DLD1 (cell line): ENCODE data around the gene NTSR1.

Experiments
- in situ Hi-C: cut with HindIII; loops from 2 replicates; pipeline ENCODE4 v1.10.0; 2017; ENCODE audit warnings: low sequenced_read_pairs

The NTSR1 gene

DNA sequence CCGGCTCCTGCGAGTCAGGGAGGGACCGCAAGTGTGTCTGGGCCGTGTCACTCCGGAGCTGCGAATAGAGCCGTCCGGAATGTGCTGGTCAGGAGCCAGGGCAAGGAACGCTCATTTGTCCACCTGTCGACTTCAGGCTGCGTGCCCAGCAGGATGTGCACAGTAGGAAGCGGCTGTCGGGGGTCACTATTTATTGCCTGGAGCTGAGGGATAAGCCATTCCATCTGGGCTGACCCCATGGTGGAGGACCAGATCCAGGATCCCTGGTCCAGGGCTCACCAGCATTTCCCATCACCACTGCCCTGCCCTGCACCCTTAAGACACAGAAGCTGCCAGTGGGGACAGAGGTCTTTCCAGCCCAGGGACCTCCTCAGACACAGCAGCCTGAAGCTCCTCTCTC is 14.7 kb downstream of the NTSR1 start:
- in situ Hi-C loops: no loop called here

DNA sequence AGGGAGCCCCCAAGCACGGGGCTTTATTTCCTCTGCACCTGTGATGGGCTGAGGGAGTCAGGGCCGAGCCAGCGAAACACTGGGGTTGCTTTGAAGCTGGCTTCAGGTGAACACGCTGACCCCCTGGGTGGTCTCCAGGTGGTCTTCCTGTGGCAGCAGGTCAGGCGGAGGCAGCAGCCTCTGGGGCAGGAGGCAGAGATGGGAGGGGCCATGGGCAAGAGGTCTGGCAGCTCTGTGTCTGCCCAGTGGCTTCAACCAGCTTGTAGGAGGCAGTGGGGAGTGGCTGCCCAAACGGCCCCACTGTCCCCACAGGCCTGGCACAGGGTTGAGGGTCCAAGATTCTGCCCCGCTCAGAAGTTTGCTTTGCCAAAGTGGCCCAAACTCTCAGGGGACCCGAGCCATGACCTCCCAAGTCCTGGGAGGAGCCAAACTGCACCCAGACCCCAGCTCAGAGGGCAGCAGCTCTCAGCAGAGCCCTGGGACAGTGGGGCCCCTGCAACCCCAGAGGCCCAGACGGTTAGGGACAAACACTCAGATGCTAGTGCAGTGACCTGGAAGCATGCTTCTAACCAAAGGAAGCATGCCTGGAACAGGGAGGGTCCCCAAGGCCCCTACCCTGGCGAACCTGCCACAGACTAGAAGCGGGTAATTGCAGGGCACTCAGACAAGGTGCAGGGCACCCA is 15.3 kb downstream of the NTSR1 start:
- in situ Hi-C loops: no loop called here

DNA sequence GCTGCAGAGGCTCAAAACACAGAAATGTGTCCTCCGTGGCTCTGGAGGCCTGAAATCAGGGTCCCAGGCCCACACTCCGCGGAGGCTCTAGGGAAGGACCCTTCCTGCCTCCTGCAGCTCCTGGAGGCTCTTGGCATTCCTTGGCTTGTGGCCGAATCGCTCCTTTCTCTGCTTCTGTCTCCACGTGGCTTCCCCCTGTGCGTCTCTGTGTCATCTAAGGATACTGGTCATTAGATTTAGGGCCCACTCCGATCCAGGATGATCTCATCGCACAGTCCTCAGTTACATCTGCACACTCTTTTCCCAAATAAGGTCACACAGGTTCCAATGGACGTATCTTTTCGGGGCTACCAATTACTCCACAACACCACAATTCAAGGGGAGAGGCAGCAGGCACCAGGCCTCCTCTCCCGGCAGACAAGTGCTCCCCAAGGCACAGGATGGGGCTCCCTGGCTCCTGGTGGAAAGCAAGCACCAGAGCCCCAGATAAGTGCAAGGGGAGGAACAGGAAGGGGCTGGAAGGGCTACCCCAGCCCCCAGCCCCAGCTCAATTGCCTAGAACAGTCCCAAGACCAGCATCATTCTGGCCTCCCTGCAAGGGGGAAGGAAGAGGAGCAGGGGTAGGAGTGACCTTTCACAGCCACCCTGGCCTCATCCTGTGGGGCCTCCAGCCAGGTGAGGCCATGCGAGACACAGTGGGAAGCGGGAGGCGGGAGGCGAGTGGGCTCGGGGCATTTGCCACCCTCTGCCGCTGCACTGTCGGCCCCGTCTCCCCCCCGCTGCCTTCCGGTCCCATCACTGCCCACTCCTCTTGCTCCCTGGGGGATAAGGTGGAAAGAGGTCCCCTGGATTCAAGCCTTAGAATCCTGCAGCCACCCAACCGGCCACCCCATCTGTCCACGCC is 16.3 kb downstream of the NTSR1 start:
- in situ Hi-C loops: no loop called here

DNA sequence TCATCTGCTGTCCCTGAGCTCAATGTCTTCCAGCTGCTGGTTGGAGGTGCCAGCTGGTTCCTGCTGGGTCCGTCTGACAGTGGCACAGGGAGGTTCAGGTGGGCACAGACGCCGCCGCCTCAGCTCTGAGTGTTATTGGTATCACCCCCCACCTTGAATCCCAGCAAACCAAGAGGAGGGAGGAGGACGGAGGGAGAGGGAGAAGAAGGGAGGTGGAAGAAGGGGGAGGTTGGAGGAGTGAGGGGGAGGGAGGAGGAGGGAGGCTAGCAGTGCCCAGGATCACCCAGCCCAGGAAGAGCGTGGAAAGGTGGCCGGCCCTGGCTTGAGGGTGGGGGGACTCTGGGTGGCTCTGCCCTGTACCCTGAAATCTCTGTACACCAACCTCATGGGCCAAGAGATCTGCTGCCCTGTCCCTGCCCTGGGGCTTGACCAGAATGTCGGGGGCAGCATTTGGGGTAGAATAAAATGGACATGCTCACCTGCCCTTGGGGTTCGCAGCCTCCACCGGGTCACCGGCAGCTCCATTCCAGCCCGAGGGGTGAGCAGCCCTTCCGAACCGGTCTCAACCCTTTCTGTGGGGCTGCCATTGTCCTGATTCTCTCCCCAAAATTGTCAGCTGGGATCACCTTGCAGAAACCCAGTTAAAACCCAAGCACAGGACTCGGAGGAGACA is 17.1 kb downstream of the NTSR1 start:
- in situ Hi-C loops: no loop called here

DNA sequence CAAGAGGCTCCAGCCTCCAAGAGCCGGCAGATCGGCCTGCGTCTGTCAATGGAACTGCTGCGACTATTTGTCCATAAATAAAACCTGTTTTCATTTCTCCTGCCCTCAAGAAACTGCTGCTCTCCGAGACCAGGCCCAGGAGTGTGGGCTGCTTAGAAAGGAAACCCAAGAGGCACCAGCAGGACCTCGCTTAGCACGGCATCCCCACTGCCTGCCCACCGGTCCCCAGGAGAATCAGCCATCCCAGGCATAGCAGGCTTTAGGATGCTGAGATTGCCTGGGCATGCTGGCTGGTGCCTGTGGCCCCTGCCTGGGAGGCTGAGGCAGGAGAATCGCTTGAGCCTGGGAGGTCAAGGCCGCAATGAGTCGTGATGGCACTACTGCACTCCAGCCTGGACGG is 17.6 kb downstream of the NTSR1 start:
- in situ Hi-C loops: no loop called here

DNA sequence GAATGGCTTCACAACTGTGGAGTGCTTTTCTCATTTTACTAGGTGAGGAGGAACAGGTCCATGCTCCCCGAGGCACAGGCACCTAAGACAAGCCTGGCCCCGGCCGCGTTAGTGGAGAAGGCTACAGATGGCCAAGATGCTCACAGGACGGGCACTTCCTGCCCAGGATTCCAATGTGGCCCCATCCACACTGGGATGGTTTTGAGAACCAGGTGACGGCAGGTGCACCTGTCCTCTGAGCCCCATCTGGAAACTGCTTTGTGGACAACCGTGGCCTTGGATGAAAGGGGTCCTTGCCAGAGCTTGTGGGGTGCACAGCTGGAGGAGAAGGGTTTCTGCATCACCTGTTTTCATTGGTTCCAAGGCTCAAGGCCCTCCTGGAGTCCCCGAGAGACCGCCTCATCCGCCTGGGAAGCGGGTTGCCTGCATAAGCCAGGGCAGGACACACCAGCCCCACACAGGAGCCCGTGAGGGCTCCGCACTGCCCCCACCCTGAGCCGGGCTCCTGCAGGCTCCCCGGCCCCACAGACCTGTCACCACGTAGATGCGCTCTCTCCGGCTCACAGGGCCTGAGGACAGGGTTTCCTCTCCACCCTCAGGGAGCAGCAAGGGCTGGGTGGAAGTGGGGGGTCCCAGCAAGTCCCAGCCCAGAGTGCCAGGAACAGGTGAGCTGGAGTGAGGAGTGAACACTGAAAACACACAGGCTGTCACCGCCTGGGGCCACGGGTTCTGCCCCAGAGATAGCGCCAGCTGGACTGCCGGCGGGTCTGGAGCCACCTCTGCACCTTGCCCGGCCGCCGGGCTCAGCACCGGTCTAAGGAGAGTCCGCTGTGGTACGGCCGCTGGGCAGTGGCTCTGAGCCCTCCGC is 18.3 kb downstream of the NTSR1 start:
- in situ Hi-C loops: no loop called here

DNA sequence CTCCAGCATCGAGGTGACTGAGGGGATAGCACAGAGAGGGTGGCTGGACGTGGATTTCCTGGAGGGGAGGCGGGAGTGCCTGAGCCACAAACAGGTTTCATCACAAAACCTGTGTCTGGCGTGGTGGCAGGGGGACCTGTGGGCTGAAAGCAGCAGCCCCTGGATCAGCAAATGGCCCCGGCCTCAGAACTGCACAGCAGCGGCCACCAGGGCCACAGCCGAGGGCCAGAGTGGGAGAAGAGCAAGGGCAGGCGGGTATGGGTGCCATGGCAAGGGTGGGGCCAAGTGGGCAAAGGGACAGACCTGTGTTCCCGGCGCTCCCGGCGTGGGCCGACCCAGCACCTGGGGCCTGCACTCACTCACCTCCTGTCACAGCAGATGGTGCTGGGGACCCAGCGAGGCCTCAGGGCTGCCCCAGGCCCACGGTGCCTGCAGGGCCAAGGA is 19.0 kb downstream of the NTSR1 start:
- in situ Hi-C loops: no loop called here

DNA sequence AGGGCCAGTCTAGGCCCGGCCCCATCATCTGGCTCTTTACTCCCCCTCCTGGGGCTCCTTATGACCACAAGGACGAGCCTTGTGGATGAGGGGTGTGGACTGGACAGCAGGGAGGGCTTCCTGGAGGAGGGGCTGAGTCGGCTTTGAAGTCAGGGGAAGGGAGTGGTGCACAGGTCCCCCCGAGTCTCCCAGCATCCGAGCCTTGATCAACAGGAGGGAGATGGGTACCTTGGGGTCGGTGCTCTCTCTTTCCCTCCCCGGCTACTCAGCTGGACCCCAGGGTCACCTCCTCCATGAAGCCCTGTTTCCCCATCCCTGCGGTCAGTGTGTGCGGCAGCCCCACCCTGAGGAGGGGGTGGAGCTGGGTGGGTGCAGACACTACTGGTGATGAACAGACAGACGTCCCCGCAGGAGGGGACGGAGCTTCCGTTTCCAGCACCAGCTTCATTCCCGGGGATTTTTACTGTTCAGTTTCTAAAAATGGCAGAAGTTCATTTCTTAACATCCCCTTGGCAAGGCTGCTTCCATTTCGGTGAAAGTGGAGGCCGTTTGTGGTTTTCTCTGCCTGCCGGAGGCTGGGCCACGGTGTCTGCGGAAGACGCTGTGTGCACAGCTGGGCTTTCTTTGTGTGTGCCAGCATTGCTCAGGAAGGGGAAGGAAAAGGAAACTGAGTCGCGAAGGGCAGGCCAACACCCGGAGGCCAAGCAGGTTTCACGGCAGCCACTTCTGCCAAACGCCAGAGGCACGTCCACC is 19.6 kb downstream of the NTSR1 start:
- in situ Hi-C loops: no loop called here

DNA sequence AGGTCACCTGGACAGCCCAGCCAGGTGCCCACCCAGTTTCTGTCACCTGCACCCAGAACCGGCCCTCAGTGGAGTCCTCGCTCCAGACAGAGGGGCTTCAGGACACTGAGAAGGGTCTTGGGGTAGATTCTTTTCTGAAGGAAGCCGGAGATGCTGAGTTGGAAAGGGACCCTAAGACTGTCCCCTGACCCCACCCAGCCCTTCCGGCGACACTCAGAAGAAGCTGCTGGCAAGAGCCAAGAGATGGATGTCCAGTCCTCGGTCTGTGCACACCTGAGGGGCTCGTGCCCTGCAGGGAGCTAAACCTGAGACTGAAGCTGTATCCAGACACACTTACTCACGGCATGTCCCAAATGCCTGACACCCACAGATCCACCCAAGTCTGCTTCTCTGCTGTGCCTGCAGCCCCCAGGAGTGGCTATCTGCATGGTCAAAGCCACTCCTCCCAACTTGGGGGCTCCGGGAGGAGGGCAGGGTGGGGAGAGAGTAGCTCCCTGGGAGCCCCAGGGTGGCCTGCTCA is 20.2 kb downstream of the NTSR1 start:
- in situ Hi-C loops: no loop called here

DNA sequence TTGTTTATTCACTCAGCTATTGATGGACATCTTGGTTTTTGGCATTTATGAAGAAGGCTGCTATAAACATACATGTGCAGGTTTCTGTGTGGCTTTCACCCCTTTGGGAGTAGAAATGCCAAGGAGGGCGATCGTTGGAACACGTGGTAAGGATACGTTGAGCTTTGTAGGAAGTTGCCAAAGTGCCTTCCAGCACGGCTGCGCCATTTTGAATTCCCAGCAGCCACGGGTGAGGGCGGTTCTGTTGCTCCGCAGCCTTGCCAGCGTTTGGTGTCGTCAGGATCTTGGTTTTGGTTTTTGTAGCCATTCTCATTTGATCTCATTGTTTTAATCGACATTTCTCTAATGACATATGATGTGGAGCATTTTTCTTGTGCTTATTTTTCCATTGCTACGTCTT is 21.8 kb downstream of the NTSR1 start:
- in situ Hi-C loops: no loop called here

DNA sequence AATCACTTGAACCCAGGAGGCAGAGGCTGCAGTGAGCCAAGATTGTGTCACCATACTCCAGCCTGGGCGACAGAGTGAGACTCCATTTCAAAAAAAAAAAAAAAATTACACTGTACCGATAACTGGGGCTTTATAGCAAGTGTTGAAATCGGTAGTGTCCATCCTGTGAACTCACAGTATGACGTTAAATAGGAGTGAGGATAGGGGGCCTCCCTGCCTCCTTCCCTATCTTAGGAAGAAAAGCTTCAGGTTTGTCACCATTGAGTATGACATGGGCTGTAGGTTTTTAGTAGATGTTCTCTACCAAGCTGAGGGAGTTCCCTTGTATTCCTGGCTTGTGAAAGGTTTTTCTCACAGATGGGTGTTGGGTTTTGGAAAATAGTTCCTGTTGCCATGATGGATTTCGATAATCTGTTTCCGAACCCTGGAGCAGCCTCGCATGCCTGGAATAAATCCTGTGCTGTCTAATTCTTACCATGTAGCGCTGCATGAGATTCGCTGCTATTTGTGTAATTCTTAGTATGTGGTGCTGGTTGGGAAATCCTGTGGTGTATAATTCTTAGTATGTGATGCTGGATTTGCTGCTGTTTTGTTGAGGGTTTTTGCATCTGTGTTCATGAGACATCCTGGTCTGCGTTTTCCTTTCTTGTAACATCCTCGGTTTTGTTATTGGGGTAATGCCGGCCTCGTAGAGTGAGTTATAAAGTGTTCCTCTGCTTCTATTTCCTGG is 23.6 kb downstream of the NTSR1 start:
- in situ Hi-C loops: no loop called here

DNA sequence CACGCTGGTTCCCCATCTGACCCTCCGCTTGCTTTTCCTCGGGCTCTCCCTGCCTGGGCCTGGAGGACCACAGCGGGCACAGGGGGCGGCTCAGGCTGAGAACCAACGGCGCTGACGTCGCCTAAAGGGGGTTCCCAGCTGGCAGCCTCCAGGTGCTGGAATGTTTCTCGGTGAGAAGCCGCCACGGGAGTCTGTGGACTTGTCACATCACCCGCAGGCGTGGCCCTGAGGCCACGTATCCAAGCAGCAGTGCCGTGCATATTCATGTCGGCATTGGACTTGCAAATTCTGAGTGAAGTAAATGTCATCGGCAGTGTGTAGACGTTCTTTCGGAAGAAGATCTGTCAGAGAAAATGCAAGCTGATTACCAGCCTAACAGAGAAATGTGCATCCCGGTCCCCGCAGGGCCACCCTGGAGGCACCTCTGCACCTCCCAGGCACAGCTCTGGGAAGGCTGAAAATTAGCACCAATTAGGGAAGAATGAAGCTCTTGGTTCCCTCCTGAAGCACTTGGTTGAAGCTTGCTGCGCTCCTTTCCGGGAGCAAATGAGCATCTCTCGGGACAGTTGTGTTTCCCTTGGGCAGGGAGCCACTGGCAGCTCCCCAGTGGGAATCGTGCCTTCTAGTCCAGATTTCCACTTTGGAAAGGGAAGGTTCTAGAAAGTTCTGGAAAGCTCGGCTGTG is 24.3 kb downstream of the NTSR1 start:
- in situ Hi-C loops: no loop called here

DNA sequence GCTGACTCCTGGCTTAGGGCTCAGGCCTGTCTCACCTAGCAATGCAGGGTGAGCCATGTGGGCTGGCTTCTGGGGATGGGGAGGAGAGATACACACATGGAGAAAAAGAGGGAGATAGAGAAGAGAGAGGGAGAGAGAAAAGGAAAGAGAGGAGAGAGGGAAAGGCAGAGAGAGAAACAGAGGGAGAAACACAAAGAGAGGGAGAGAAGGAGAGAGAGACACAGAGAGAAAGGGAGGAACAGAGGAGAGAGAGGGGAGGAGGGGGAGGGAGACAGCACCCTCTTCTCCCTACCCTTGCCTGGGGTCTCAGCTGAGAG is 24.8 kb downstream of the NTSR1 start:
- in situ Hi-C loops: no loop called here

DNA sequence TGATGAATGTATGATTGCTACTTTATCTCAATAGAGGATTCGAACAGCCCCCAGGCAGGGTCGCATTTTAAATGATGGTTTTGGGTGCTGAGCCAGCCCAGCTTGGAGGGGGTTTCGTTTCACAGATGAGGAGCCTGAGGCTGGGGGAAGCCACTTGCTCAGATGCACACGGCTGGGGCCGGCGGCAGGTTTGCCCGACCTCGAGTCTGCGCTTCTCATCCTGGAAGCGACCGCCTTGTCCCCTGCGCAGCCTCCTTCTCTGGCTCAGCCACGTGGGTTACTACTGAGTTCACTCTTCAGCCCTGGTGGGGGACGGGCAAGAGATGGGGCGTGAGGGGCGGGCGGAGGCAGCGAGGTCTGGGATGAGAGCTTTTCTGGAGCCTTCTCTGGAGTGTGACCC is 25.3 kb downstream of the NTSR1 start:
- in situ Hi-C loops: no loop called here

DNA sequence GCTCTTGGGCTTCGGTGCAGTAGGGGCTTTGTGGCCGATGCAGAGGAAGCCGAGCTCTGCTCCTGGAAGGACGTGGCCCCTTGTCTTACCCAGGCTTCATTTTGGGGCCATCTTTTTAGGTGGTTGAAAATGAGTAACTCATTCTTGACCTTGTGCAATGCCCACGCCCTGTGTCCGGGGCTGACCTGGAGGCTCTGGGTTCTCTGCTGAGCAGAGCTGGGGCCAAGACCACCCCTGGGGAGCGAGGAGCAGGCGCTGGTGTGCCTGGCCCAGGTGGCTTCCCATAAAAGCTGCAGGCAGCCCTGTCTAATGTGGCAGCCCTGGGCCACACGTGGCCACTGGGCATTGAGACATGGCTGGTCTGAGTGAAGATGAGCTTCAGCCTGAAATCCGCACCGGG is 25.7 kb downstream of the NTSR1 start:
- in situ Hi-C loops: no loop called here

DNA sequence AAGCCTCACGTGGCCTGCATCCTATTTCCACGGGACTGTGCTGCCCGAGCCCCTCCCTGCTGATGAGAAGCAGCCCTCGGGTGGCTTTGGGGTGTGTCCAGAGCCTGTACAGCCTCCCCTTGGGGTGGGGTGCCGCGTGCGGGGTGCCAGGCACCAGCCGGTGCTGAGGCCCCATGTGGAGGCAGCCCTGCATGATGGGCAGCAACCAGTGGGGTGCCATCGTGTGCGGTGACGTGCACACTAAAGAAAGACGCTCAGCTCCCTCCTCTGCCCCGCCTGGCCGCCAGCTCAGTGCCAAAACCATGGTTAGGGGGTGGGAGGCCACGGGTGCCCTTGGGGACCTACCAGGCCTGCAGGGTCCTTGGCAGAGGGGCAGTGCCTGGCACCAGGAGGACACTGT is 26.2 kb downstream of the NTSR1 start:
- in situ Hi-C loops: no loop called here

DNA sequence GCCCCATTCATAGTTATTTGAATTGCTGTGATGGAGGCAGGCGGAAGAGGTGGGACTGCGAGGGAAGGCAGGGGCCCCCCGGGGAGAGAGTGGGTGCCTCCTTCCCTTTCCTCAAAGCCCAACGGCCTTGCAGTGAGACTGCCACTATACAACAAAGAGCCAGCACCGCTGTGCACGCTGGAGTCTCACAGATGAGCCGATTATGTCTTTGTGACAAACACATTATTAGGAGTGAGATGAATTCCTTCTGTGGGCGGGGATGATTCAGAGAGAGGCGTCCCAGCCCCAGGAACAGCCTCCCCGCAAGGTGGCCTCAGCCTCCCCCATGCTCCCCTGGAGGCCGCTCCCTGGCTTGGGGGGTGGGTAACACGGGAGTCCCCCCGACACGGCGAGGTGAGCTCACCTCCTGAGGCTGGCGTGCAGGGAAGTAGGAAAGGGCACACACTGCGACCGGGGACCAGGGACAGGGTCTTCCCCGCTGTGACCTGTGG is 26.7 kb downstream of the NTSR1 start:
- in situ Hi-C loops: no loop called here

DNA sequence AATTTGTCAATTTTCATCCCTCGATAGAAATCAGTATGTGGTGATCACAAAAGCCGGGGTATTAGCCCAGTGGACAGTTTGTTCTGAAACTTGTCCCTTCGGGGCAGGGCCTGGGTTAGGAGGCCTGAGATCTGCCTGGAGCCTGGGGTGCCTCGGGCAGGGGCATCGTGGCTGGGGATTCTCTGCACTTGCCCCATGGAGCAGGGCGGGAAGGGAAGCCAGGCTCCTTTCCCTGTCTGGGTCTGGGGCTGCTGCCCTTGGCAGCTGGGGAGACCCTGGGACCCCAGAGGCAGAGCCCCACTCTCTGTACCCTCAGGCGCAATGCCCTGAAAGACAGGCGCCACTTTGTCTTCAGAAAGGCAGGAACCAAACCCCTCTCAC is 27.4 kb downstream of the NTSR1 start:
- in situ Hi-C loops: no loop called here
